ENCODE data around the gene FBLN1. TPM values are rescaled to one million over a fixed set of nuclear protein-coding genes. Genes with fewer than 3 reads are reported as not detected.

FBLN1 gene
- total and polyA plus RNA-seq, 2 of the 8 experiments (the other 6 are each of a cell fraction or from before 2014, with no cell fraction given), result 159 to 168 TPM

- no peak overlapping the region for H3K4me3 ChIP-seq (ENCODE audit: extremely low read depth in 1 of 4, insufficient read depth in 2 of 4, low read depth in 3 of 4, low read length in 4 of 4)
- H2BK120ac ChIP-seq (replicated peaks; ENCODE audit: low read depth, low read length), result no peak overlapping the region
- no peak overlapping the region for H2BK20ac ChIP-seq (ENCODE audit: low read length)
- ChIA-PET CTCF (ENCODE audit: partially characterized antibody) (interaction anchor here (1.3 kb wide), 1 partner anchor 219 kb away, joined by 4 read pairs; no protein-coding TSS in a partner anchor), POLR2A (ENCODE audit: partially characterized antibody) (no interaction called here)
- H3K23me2 ChIP-seq (ENCODE audit: low read depth, low read length), result no peaks in the 10 kb centered on the region; the same call in 1 of the 2 replicates
- no peak overlapping the region for H3K14ac ChIP-seq (ENCODE audit: insufficient read length)
- H3K27ac ChIP-seq (ENCODE audit: low read depth, low read length), result no peak overlapping the region
- no peak overlapping the region for H4K8ac ChIP-seq (ENCODE audit: extremely low read depth, insufficient read depth, low read length)
- H4K91ac ChIP-seq (replicated peaks; ENCODE audit: insufficient read length, low read length), result no peak overlapping the region
- no peak overlapping the region for H3K9ac ChIP-seq (replicated peaks in 1 of 4; ENCODE audit: extremely low read depth in 1 of 4, low read depth in 3 of 4, low read length in 3 of 4)
- no peak overlapping the region for H3K18ac ChIP-seq (ENCODE audit: extremely low read depth, low read length)
- H4K5ac ChIP-seq (ENCODE audit: insufficient read length, low read depth, low read length), result no peak overlapping the region
- H2BK15ac ChIP-seq (ENCODE audit: low read length), result no peak overlapping the region
- TF ChIP-seq ZNF274 (IDR thresholded peaks at IDR 0.05; ENCODE audit: borderline replicate concordance, extremely low read depth, low read length), result no peak
- no peak for TF ChIP-seq BCL11A (IDR thresholded peaks at IDR 0.05; ENCODE audit: low read depth in 2 of 2, low read length in 2 of 2)
- TF ChIP-seq JUND (IDR thresholded peaks at IDR 0.05; ENCODE audit: low read length), result no peak
- TF ChIP-seq, protein P1, sequence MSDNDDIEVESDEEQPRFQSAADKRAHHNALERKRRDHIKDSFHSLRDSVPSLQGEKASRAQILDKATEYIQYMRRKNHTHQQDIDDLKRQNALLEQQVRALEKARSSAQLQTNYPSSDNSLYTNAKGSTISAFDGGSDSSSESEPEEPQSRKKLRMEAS (IDR thresholded peaks at IDR 0.05), result no peak
- TF ChIP-seq EGR1 (IDR thresholded peaks at IDR 0.05; ENCODE audit: borderline replicate concordance, low read depth, low read length), result no peak
- TF ChIP-seq SRF (IDR thresholded peaks at IDR 0.05; ENCODE audit: low read depth, low read length), result no peak
- TF ChIP-seq, protein P2, sequence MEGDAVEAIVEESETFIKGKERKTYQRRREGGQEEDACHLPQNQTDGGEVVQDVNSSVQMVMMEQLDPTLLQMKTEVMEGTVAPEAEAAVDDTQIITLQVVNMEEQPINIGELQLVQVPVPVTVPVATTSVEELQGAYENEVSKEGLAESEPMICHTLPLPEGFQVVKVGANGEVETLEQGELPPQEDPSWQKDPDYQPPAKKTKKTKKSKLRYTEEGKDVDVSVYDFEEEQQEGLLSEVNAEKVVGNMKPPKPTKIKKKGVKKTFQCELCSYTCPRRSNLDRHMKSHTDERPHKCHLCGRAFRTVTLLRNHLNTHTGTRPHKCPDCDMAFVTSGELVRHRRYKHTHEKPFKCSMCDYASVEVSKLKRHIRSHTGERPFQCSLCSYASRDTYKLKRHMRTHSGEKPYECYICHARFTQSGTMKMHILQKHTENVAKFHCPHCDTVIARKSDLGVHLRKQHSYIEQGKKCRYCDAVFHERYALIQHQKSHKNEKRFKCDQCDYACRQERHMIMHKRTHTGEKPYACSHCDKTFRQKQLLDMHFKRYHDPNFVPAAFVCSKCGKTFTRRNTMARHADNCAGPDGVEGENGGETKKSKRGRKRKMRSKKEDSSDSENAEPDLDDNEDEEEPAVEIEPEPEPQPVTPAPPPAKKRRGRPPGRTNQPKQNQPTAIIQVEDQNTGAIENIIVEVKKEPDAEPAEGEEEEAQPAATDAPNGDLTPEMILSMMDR (IDR thresholded peaks at IDR 0.05; ENCODE audit: control extremely low read depth in 1 of 3, insufficient read depth in 1 of 3, low read depth in 1 of 3, low read length in 3 of 3), result no peak
- TF ChIP-seq GTF2F1 (IDR thresholded peaks at IDR 0.05; ENCODE audit: borderline replicate concordance, low read depth, low read length), result no peak
- WGBS, 2 experiments (ENCODE audit: extremely low coverage in 1 of 2, insufficient coverage in 1 of 2, insufficient read length in 1 of 2, insufficient replicate concordance in 2 of 2, low coverage in 1 of 2, low lambda C conversion rate in 2 of 2, missing lambda C conversion rate in 1 of 2), result 96% methylated on average over 5 of the region's 5 CpGs; no CpG with 5 or more reads in 1 of the 2 experiments
- H3K4ac ChIP-seq (replicated peaks; ENCODE audit: insufficient read length, low read depth, low read length), result no peak overlapping the region
- H3K23ac ChIP-seq (ENCODE audit: insufficient read length), result no peak overlapping the region
- no peak overlapping the region for H2AK5ac ChIP-seq (ENCODE audit: low read depth, low read length)
- no peak overlapping the region for H2AFZ ChIP-seq (ENCODE audit: low read length)
- H3K79me1 ChIP-seq (ENCODE audit: low read depth, low read length), result no peaks in the 10 kb centered on the region; the same call in 1 of the 2 replicates
- peaks cover 0 to 10% (median 1%) of the 10 kb centered on the region in 4 experiments; a peak in 2 of 7 replicates for H3K4me1 ChIP-seq (replicated peaks in 1 of 4; ENCODE audit: control insufficient read depth in 3 of 4, insufficient read depth in 4 of 4, low read length in 3 of 4)
- H2BK12ac ChIP-seq (ENCODE audit: low read depth, low read length), result no peak overlapping the region
- H3K56ac ChIP-seq (replicated peaks; ENCODE audit: insufficient read length, low read depth, low read length), result no peak overlapping the region
- FAIRE-seq (no peak), DNase-seq (ENCODE audit: low read depth in 1 of 2, low spot score in 2 of 2) (no peak)
- H3K4me2 ChIP-seq (ENCODE audit: insufficient read depth in 1 of 2, low read depth in 2 of 2, low read length in 2 of 2), result no peak overlapping the region
- H3K27me3 ChIP-seq (replicated peaks in 1 of 4; ENCODE audit: control insufficient read depth in 3 of 4, extremely low read depth in 1 of 4, insufficient read depth in 3 of 4, low read length in 3 of 4), result no peaks in the 10 kb centered on the region; a peak in 2 of 7 replicates
- peaks cover 8 to 10% of the 10 kb centered on the region in 2 experiments; a peak in 3 of 4 replicates for H3K9me3 ChIP-seq (ENCODE audit: insufficient read depth in 2 of 2, low read depth in 1 of 2, low read length in 1 of 2)
- peaks cover 0 to 28% (median 5%) of the 10 kb centered on the region in 4 experiments; a peak in 5 of 8 replicates for H3K36me3 ChIP-seq (ENCODE audit: control insufficient read depth in 2 of 4, insufficient read depth in 4 of 4, low read length in 3 of 4)
- no peaks in the 10 kb centered on the region for H3K79me2 ChIP-seq (ENCODE audit: control insufficient read depth in 1 of 2, insufficient read depth in 2 of 2, low read length in 2 of 2)
- peaks cover 0 to 2% of the 10 kb centered on the region in 2 experiments for H4K20me1 ChIP-seq (replicated peaks in 1 of 2; ENCODE audit: control insufficient read depth in 1 of 2, insufficient read depth in 2 of 2, low read length in 2 of 2)
- no peak overlapping the region for H2BK5ac ChIP-seq (ENCODE audit: low read depth, low read length)
These were observed 59.4 kb downstream of the FBLN1 start for GRCh38 chr22:45562102-45562501.

All from H1 (cell line).